Testis (tissue), 3 donors: ENCODE measurements around the gene ABI3BP. TPM values are rescaled to one million over a fixed set of nuclear protein-coding genes. Genes with fewer than 3 reads are reported as not detected.

Experiments used
- DNase-seq: peaks from one replicate; pipeline ENCODE4 v3.0.0-alpha.2; 2019
- H3K27ac ChIP-seq, 2 donors: fragments of 200-600 bp; sonication (generic); one replicate each; pipeline ENCODE4 v1.5.1; 2019
- H3K27me3 ChIP-seq: fragments of 200-600 bp; sonication (generic); one replicate; pipeline ENCODE4 v1.5.1; 2019
- H3K36me3 ChIP-seq: fragments of 200-600 bp; sonication (generic); one replicate; pipeline ENCODE4 v1.5.1; 2017; ENCODE audit warnings: low read depth; ENCODE audit errors: missing control alignments
- H3K4me1 ChIP-seq: fragments of 200-600 bp; sonication (generic); one replicate; pipeline ENCODE4 v1.5.1; 2019
- H3K4me3 ChIP-seq, 2 donors: fragments of 200-600 bp; sonication (generic); one replicate each; pipeline ENCODE4 v1.5.1; 2017 to 2019
- H3K9me3 ChIP-seq: fragments of 200-600 bp; sonication (generic); one replicate; pipeline ENCODE4 v1.5.1; 2017
- POLR2A ChIP-seq: fragments of 450-650 bp; IDR thresholded peaks from one replicate; pipeline ENCODE4 v1.6.1; 2017; ENCODE audit warnings: antibody characterized with exemption, mild to moderate bottlenecking, moderate library complexity
- WGBS, 2 donors: methylation state at CpG; one replicate each; pipeline ENCODE4 v1.1.5; 2018; 5-methylcytosine and 5-hydroxymethylcytosine counted together
- intact Hi-C: fragments of 100-400 bp; cut with DNase I; formaldehyde crosslinking; loops from one replicate; pipeline ENCODE4 v1.15.1; 2023; ENCODE audit warnings: low total_unique reads
- polyA plus RNA-seq: library from polyadenylated mRNA; stranded (reverse); fragments of 350-450 nt; fragmentation: Illumina TruSeq; extraction: RNeasy Lipid Tissue Mini Kit (QIAGEN cat#74804); gene quantifications from one replicate; pipeline ENCODE4 v1.2.3, GENCODE V29; 2014; ENCODE audit warnings: low read depth, low replicate concordance; ENCODE audit not compliant: insufficient read depth
- total RNA-seq, 2 donors: library from RNA; depleted of rRNA; stranded (reverse); fragments of >200 nt; gene quantifications; one replicate each; pipeline ENCODE4 v1.2.3, GENCODE V29; 2016
- TF ChIP-seq, protein P1 (sequence below), 3 experiments: fragments of 450-650 bp in 2 of 3; fragments of 200-600 bp in 1 of 3; sonication (generic) in 1 of 3; IDR thresholded peaks; one replicate each; pipeline ENCODE4 v1.5.1; 2016 to 2019; ENCODE audit warnings: antibody characterized with exemption in 3 of 3, mild to moderate bottlenecking in 2 of 3, moderate library complexity in 1 of 3

ABI3BP gene
- total and polyA plus RNA-seq, 3 donors from 2014 or later, result 8.7 to 58.2 (median 25.0) TPM

DNA sequence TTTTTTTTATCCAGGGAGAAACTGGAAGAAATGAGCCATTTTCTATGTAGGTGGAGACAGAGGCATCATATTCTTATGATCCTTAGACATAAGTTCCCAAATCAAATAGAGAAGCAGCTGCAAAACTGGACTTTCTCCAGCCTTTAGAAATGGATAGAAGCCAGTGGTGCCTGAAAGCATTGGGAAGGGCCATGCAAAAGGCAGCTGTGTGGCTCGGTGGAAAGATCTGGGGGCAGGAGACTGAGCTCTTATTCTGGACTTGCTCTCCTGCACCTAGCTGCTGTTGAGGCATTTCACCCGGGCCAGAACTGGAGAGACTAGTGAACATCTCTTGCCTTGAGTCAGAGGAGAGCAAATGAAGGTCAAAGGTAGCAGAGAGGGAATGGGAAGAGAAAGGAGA lies 210.9 kb downstream of the ABI3BP start:
- Histone ChIP-seq H3K4me3 (no peak overlapping the region), H3K36me3 (no peaks in the 10 kb centered on the region), H3K9me3 (no peaks in the 10 kb centered on the region), H3K4me1 (no peaks in the 10 kb centered on the region), H3K27ac (no peak overlapping the region), H3K27me3 (no peaks in the 10 kb centered on the region)
- 29 to 76% methylated on average over 2 of the region's 2 CpGs for WGBS, 2 donors
- no peak for TF ChIP-seq POLR2A
- TF ChIP-seq, protein P1, sequence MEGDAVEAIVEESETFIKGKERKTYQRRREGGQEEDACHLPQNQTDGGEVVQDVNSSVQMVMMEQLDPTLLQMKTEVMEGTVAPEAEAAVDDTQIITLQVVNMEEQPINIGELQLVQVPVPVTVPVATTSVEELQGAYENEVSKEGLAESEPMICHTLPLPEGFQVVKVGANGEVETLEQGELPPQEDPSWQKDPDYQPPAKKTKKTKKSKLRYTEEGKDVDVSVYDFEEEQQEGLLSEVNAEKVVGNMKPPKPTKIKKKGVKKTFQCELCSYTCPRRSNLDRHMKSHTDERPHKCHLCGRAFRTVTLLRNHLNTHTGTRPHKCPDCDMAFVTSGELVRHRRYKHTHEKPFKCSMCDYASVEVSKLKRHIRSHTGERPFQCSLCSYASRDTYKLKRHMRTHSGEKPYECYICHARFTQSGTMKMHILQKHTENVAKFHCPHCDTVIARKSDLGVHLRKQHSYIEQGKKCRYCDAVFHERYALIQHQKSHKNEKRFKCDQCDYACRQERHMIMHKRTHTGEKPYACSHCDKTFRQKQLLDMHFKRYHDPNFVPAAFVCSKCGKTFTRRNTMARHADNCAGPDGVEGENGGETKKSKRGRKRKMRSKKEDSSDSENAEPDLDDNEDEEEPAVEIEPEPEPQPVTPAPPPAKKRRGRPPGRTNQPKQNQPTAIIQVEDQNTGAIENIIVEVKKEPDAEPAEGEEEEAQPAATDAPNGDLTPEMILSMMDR (IDR thresholded peaks at IDR 0.05), result no peak
- no peak for DNase-seq
- intact Hi-C loops, result no loop called here

GRCh38 chr3:100781301-100781700 lies 211.9 kb downstream of the ABI3BP start:
- Histone ChIP-seq H3K4me1 (no peaks in the 10 kb centered on the region), H3K27ac (no peak overlapping the region), H3K27me3 (no peaks in the 10 kb centered on the region), H3K9me3 (no peaks in the 10 kb centered on the region), H3K4me3 (no peak overlapping the region), H3K36me3 (no peaks in the 10 kb centered on the region)
- 91 to 100% methylated on average over 2 of the region's 2 CpGs for WGBS, 2 donors
- intact Hi-C loops, result no loop called here
- TF ChIP-seq, protein P1 (IDR thresholded peaks at IDR 0.05), result no peak
- TF ChIP-seq POLR2A, result no peak
- no peak for DNase-seq

DNA sequence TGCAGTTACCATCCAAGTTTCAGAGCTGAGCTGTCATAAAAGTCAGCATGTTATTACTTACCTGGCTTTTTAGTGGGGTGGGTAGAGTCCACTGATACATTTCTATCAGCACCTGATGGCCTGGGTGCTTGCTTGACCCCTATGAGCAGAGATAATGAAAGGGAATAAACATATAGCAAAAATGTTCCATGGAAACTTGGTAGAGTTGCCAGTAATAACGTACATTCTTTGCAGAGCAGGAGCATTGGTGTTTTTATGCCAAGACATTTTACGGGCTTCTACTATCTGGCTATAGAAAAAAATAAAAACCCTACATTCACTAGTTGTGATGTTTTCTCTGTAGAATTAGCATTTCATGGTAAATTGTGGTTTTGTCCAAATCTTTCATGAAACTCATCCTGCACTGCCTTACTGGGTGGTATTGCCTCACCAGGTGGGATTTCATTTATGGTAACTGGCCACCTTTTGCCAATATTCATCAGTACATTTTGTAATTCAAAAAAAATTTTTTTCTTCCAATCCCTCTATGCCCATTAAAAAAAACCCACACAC lies 213.1 kb downstream of the ABI3BP start:
- H3K4me1 ChIP-seq, result no peaks in the 10 kb centered on the region
- WGBS, 2 donors, result 85 to 97% methylated on average over 2 of the region's 2 CpGs
- H3K36me3 ChIP-seq, result no peaks in the 10 kb centered on the region
- no peaks in the 10 kb centered on the region for H3K9me3 ChIP-seq
- H3K27ac ChIP-seq, result no peak overlapping the region
- TF ChIP-seq, protein P1 (IDR thresholded peaks at IDR 0.05), result no peak
- no peak for TF ChIP-seq POLR2A
- H3K4me3 ChIP-seq, result no peak overlapping the region
- DNase-seq, result no peak
- H3K27me3 ChIP-seq, result no peaks in the 10 kb centered on the region
- intact Hi-C loops, result no loop called here

DNA sequence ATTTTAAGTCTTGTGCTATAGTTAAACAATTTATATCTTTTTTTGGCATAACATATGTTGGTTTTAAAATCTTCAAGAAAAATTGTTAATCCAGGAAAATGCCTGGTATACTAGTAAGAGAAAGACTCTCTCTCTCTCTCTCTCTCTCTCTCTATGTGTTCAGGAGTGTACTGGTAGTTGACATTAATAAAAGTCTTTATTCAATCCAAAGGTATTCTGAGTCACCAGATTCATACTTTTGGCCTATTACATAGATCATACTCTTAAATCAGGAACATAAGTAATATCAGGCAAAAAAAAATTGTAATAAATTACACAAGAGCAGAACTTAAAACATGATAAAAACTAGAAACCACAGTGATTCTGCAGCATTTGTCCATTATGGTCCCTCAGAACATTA lies 213.7 kb downstream of the ABI3BP start:
- no peak overlapping the region for H3K4me3 ChIP-seq
- TF ChIP-seq, protein P1 (IDR thresholded peaks at IDR 0.05), result no peak
- TF ChIP-seq POLR2A, result no peak
- H3K4me1 ChIP-seq, result no peaks in the 10 kb centered on the region
- H3K27me3 ChIP-seq, result no peaks in the 10 kb centered on the region
- DNase-seq, result no peak
- H3K36me3 ChIP-seq, result no peaks in the 10 kb centered on the region
- no peak overlapping the region for H3K27ac ChIP-seq
- H3K9me3 ChIP-seq, result no peaks in the 10 kb centered on the region
- intact Hi-C loops, result no loop called here

DNA sequence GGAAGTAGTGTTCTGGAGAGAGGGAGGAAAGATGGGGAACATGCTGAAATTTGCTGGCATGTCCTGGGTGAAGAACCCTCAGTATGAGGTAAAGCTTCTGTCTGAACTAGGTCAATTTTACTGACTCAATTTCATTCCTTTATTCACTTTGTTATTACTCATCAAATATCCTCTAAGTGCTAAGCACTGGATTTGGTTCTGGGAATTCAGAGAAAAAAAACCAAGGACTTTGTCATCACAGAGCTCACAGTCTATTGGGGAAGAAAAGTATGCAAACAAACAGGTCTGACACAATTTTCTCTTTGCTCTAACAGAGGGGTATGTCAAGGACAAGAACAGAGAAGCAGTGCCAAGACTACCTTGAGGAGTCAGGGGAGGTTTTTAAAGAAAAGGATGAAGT lies 215.9 kb downstream of the ABI3BP start:
- H3K4me1 ChIP-seq, result no peaks in the 10 kb centered on the region
- no peak overlapping the region for H3K27ac ChIP-seq
- no peaks in the 10 kb centered on the region for H3K27me3 ChIP-seq
- H3K4me3 ChIP-seq, result no peak overlapping the region
- TF ChIP-seq, protein P1 (IDR thresholded peaks at IDR 0.05), result no peak
- TF ChIP-seq POLR2A, result no peak
- no peaks in the 10 kb centered on the region for H3K36me3 ChIP-seq
- no peak for DNase-seq
- no peaks in the 10 kb centered on the region for H3K9me3 ChIP-seq
- intact Hi-C loops, result no loop called here
